ENCODE results near the gene EYA3.
A peak's percentile ranks its signal among the peaks of the same experiment; 100 is the strongest.

The EYA3 gene

DNA sequence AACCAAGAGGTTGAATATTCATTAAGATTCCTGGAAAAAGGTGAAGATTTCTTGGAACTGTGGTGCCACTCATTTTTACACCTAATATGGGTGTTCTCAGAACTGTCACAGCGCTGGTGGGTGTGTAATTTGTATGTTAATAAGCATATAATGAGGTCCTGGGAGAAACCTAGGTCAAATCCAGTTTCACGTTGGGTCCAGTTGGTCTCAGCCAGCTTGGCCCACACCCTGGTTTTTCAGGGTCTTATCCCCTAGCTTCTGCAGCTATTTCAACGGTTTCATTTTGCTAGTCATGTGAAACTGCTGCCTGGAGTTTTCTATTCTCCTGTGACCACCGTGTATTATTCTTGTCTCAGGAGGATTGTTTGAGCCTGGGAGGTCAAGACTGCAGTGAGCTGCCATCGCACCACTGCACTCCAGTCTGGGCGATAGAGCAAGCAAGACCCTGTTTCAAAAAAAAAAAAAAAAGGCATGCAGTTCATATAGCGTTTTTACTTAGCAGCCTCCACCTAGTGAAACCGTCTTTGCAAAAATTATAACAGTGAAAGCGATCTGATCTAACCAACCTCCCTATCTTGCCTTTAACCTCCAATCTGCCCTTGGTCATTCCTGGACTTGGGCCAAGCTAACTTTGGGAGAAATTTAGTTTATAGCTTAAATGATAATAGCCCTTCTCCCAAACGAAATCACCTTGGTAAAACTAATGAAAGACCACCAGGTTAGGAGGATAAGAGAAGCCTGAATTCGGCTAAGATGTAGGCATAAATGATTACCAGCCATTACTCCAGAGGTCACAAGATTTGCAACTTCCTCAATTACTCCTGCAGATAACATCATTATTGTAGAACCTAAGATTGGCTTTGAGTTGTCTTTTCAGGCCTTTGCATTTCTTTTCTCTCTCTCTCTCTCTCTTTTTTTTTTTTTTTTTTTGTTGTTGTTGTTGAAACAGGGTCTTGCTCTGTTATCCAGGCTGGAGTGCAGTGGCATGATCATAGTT, 44.1 kb upstream of the EYA3 start:
- DNase-seq (ENCODE audit: low read depth) = no peak
- no peak for TF ChIP-seq CTCF (IDR thresholded peaks at IDR 0.05; ENCODE audit: low read length, missing control alignments)
- no peak overlapping the region for H3K4me3 ChIP-seq (replicated peaks; ENCODE audit: low read depth, low read length)

GRCh38 chr1:28130901-28131300, 42.5 kb upstream of the EYA3 start:
- DNase-seq (ENCODE audit: low read depth) = no peak
- no peak for TF ChIP-seq CTCF (IDR thresholded peaks at IDR 0.05; ENCODE audit: low read length, missing control alignments)
- no peak overlapping the region for H3K4me3 ChIP-seq (replicated peaks; ENCODE audit: low read depth, low read length)

DNA sequence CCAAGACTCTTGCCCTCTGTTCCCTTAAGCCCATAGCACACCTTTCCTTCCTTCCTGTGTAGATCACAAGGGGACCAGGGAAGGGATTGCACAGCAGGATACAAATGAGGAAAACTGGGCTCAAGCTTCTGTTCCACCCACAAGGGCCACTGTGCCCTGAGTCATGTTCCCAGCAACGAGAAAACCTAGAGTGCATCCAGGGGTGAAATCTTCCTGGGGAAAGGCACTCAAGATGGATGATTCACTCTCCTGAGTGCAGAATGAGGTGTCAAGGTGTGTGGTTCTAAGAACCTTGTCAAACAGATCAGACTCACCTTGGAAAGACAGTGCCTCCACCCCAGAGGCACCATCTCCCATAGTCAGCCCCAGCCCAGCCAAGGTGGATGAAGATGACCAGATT, 40.7 kb upstream of the EYA3 start:
- DNase-seq (ENCODE audit: low read depth) = peak; percentile 50
- no peak overlapping the region for H3K4me3 ChIP-seq (replicated peaks; ENCODE audit: low read depth, low read length)
- TF ChIP-seq CTCF (IDR thresholded peaks at IDR 0.05; ENCODE audit: low read length, missing control alignments) = no peak

DNA sequence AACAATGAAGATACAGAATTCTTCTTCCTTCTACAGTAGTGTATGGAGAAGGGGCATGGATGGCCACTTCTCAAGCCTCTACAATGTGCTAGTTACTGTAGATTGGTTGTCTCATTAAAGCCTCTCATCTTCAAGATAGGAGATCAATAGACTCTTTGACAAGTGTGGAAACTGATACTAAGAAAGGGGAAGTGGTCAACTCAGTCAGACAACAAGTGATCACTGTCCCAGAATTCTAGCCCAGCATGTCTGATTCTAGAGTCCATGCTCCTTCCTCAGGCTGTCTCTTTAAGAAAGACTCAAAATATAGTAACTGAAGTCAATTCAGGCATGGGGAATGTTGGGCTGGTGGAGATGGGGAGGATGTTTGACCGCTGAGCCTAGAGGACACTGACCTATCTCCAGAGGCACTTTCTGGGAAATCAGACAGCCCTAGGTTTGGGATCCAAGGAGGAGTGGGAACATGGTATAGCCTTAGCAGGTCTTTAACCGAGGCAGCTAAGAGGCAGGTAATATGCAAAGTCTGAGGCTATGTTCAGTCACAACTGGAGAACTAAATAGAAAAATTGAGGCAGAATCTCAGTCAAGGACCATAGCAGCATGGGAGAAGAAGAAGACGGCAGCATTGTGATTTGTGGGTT, 39.3 kb upstream of the EYA3 start:
- no peak for TF ChIP-seq CTCF (IDR thresholded peaks at IDR 0.05; ENCODE audit: low read length, missing control alignments)
- no peak for DNase-seq (ENCODE audit: low read depth)
- no peak overlapping the region for H3K4me3 ChIP-seq (replicated peaks; ENCODE audit: low read depth, low read length)

GRCh38 chr1:28126783-28127490, 38.5 kb upstream of the EYA3 start:
- no peak overlapping the region for H3K4me3 ChIP-seq (replicated peaks; ENCODE audit: low read depth, low read length)
- no peak for DNase-seq (ENCODE audit: low read depth)
- no peak for TF ChIP-seq CTCF (IDR thresholded peaks at IDR 0.05; ENCODE audit: low read length, missing control alignments)

GRCh38 chr1:28126212-28126611, 37.8 kb upstream of the EYA3 start:
- DNase-seq (ENCODE audit: low read depth) = no peak
- TF ChIP-seq CTCF (IDR thresholded peaks at IDR 0.05; ENCODE audit: low read length, missing control alignments) = no peak
- H3K4me3 ChIP-seq (replicated peaks; ENCODE audit: low read depth, low read length) = no peak overlapping the region

All from fibroblast of pulmonary artery (primary cell).